IMR-90 (cell line): ENCODE results near the gene CFAP45. TPM values are rescaled to one million over a fixed set of nuclear protein-coding genes. Genes with fewer than 3 reads are reported as not detected.

Experiments used
- ATAC-seq: fragments of 200-7000 bp; cut with Tn5 transposase; 2 replicates; pipeline ENCODE4 v1.9.1; 2020; ENCODE audit warnings: low read depth, mild to moderate bottlenecking, moderate library complexity
- BruUV-seq: library from RNA; stranded (reverse); fragments of 400-500 nt; replicated peaks from 2 replicates; lab custom pipeline; 2021; lab: Mats Ljungman, UMichigan
- CTCF ChIA-PET: fragments of 300-600 bp; formaldehyde crosslinking; extraction: SDS; loops from one replicate; lab custom pipeline; 2021; ENCODE audit warnings: antibody characterized with exemption; lab: Yijun Ruan, JAX
- POLR2A ChIA-PET: fragments of 300-600 bp; sonication (Branson Sonifier 250); formaldehyde crosslinking; loops from one replicate; lab custom pipeline; 2022; ENCODE audit warnings: antibody characterized with exemption; ENCODE audit not compliant: unreplicated experiment; lab: Charles Lee
- DNase-seq: peaks from one replicate; pipeline ENCODE4 v3.0.0; 2013
- H2AFZ ChIP-seq: replicated peaks from 2 replicates; pipeline ENCODE3; 2013; ENCODE audit warnings: low read length, mild to moderate bottlenecking; ENCODE audit not compliant: poor library complexity
- H2AK5ac ChIP-seq: 2 replicates; pipeline ENCODE4 v1.6.1; 2013; ENCODE audit warnings: low read depth, low read length, inconsistent platforms
- H2AK9ac ChIP-seq: replicated peaks from 2 replicates; pipeline ENCODE3; 2013; ENCODE audit warnings: mild to moderate bottlenecking, low read depth, low read length, moderate library complexity; ENCODE audit not compliant: poor library complexity
- H2BK120ac ChIP-seq: 2 replicates; pipeline ENCODE4 v1.6.1; 2013; ENCODE audit warnings: low read depth, low read length, inconsistent platforms
- H2BK15ac ChIP-seq: 3 replicates; pipeline ENCODE4 v1.6.1; 2013; ENCODE audit warnings: low read depth, low read length, inconsistent platforms
- H2BK20ac ChIP-seq: 2 replicates; pipeline ENCODE4 v1.6.1; 2013; ENCODE audit warnings: low read depth, mild to moderate bottlenecking, inconsistent platforms, low read length, moderate library complexity
- H2BK5ac ChIP-seq: 2 replicates; pipeline ENCODE4 v1.6.1; 2013; ENCODE audit warnings: mild to moderate bottlenecking, low read depth, low read length, inconsistent platforms; ENCODE audit not compliant: poor library complexity, severe bottlenecking
- H3K14ac ChIP-seq: replicated peaks from 2 replicates; pipeline ENCODE4 v1.6.1; 2013; ENCODE audit warnings: low read depth, low read length, inconsistent platforms
- H3K18ac ChIP-seq: 2 replicates; pipeline ENCODE4 v1.6.1; 2013; ENCODE audit warnings: low read depth, low read length, control low read depth
- H3K23ac ChIP-seq: 2 replicates; pipeline ENCODE4 v1.6.1; 2013; ENCODE audit warnings: low read depth, low read length, inconsistent platforms
- H3K27ac ChIP-seq: 2 replicates; pipeline ENCODE4 v1.5.1; 2013; ENCODE audit warnings: mild to moderate bottlenecking, control low read depth, low read length; ENCODE audit not compliant: insufficient read depth
- H3K27me3 ChIP-seq: 2 replicates; pipeline ENCODE4 v1.6.1; 2013; ENCODE audit warnings: low read length; ENCODE audit not compliant: control insufficient read depth, insufficient read depth
- H3K36me3 ChIP-seq: 2 replicates; pipeline ENCODE4 v1.6.1; 2013; ENCODE audit warnings: low read length, mixed read lengths; ENCODE audit not compliant: control insufficient read depth, insufficient read depth
- H3K4ac ChIP-seq: 2 replicates; pipeline ENCODE4 v1.6.1; 2013; ENCODE audit warnings: low read depth, low read length, inconsistent platforms
- H3K4me1 ChIP-seq: 2 replicates; pipeline ENCODE4 v1.6.1; 2013; ENCODE audit warnings: low read length, mixed read lengths; ENCODE audit not compliant: control insufficient read depth, insufficient read depth
- H3K4me2 ChIP-seq: 2 replicates; pipeline ENCODE4 v1.6.1; 2013; ENCODE audit warnings: low read depth, mild to moderate bottlenecking, control low read depth, low read length, moderate library complexity
- H3K4me3 ChIP-seq: 2 replicates; pipeline ENCODE4 v1.5.1; 2013; ENCODE audit warnings: low read depth, mild to moderate bottlenecking, control low read depth, low read length, moderate library complexity; ENCODE audit not compliant: insufficient read depth
- H3K56ac ChIP-seq: 2 replicates; pipeline ENCODE4 v1.6.1; 2013; ENCODE audit warnings: low read length, inconsistent platforms; ENCODE audit not compliant: insufficient read depth; ENCODE audit errors: extremely low read depth
- H3K79me1 ChIP-seq, 2 experiments: 2 replicates each; pipeline ENCODE4 v1.6.1; 2013; ENCODE audit warnings: low read length in 2 of 2, inconsistent platforms in 1 of 2, low read depth in 1 of 2
- H3K9ac ChIP-seq: 2 replicates; pipeline ENCODE4 v1.6.1; 2013; ENCODE audit warnings: low read depth, low read length, control low read depth
- H3K9me1 ChIP-seq: 2 replicates; pipeline ENCODE4 v1.6.1; 2013; ENCODE audit warnings: low read length, inconsistent platforms; ENCODE audit not compliant: insufficient read depth
- H3K9me3 ChIP-seq: 2 replicates; pipeline ENCODE4 v1.6.1; 2013; ENCODE audit warnings: low read length; ENCODE audit not compliant: control insufficient read depth, insufficient read depth
- H4K20me1 ChIP-seq: 2 replicates; pipeline ENCODE4 v1.6.1; 2013; ENCODE audit warnings: low read length, inconsistent platforms; ENCODE audit not compliant: insufficient read depth
- H4K5ac ChIP-seq: 2 replicates; pipeline ENCODE4 v1.6.1; 2013; ENCODE audit warnings: mild to moderate bottlenecking, low read depth, low read length, control low read depth
- H4K8ac ChIP-seq, 2 experiments: 2 replicates each; pipeline ENCODE4 v1.6.1; 2013; ENCODE audit warnings: low read depth in 2 of 2, low read length in 2 of 2, control low read depth in 1 of 2, inconsistent platforms in 1 of 2
- H4K91ac ChIP-seq: 2 replicates; pipeline ENCODE4 v1.6.1; 2013; ENCODE audit warnings: low read depth, low read length, inconsistent platforms; ENCODE audit not compliant: insufficient read depth
- BHLHE40 ChIP-seq: fragments of 150-350 bp; IDR thresholded peaks from 2 replicates; pipeline ENCODE4 v1.6.1; 2016; ENCODE audit warnings: mild to moderate bottlenecking, low read depth, low read length
- CHD1 ChIP-seq: IDR thresholded peaks from 2 replicates; pipeline ENCODE4 v1.6.1; 2012; ENCODE audit warnings: low read depth, low read length, improper control_type of control experiment
- CTCF ChIP-seq: conservative IDR thresholded peaks from 2 replicates; pipeline ENCODE4 v1.5.1; 2012; ENCODE audit warnings: mild to moderate bottlenecking, low read depth, low read length, improper control_type of control experiment
- MAZ ChIP-seq: IDR thresholded peaks from 2 replicates; pipeline ENCODE4 v1.6.1; 2012; ENCODE audit warnings: low read depth, mild to moderate bottlenecking, low read length, improper control_type of control experiment, moderate library complexity, borderline replicate concordance
- WGBS, 2 experiments: methylation state at CpG; one replicate each; pipeline versions ENCODE4 v1.1.5 to v1.1.7; 2013; ENCODE audit warnings: missing lambda C conversion rate in 2 of 2; ENCODE audit not compliant: insufficient read length in 1 of 2; ENCODE audit errors: extremely low coverage in 2 of 2; 5-methylcytosine and 5-hydroxymethylcytosine counted together
- dilution Hi-C: fragments of 300-500 bp; cut with HindIII; formaldehyde crosslinking; loops from one replicate; pipeline ENCODE4 v1.14.3; 2018; ENCODE audit warnings: low sequenced_read_pairs; ENCODE audit not compliant: unreplicated experiment
- in situ Hi-C: fragments of 300-500 bp; cut with MboI; formaldehyde crosslinking; loops from 3 replicates; pipeline ENCODE4 v1.14.3; 2019; ENCODE audit warnings: low sequenced_read_pairs, inconsistent platforms, mixed read lengths
- intact Hi-C: fragments of 100-400 bp; cut with micrococcal nuclease; formaldehyde crosslinking; loops from 2 replicates; pipeline ENCODE4 v1.10.0; 2022
- polyA plus RNA-seq, 3 experiments: library from polyadenylated mRNA; depleted of rRNA; stranded (reverse); fragments of >200 nt; gene quantifications; 2 replicates each; pipeline ENCODE4 v1.2.3, GENCODE V29; 2012; ENCODE audit warnings: low replicate concordance in 1 of 3
- total RNA-seq: library from RNA; depleted of rRNA; stranded (reverse); fragments of >200 nt; gene quantifications from 2 replicates; pipeline ENCODE4 v1.2.3, GENCODE V29; 2012
- TF ChIP-seq, protein P1 (sequence below): fragments of 150-350 bp; IDR thresholded peaks from 2 replicates; pipeline ENCODE4 v1.6.1; 2016; ENCODE audit warnings: low read depth, mild to moderate bottlenecking, low read length, moderate library complexity, borderline replicate concordance

Gene CFAP45
- total and polyA plus RNA-seq, 2 of the 4 experiments (the other 2 are of a cell fraction) = 0.51 to 0.72 TPM

- Histone ChIP-seq H3K79me1 (peaks cover 0 to 4% of the 10 kb centered on the region in 2 experiments; a peak in 2 of 4 replicates), H4K20me1 (0 out of 2 replicates have a peak, but pooled peaks cover 3% of the 10 kb centered on the region), H3K23ac (no peak overlapping the region), H3K4me3 (no peak overlapping the region), H3K27me3 (no peaks in the 10 kb centered on the region), H4K5ac (no peak overlapping the region), H3K18ac (no peak overlapping the region), H3K14ac (no peak overlapping the region), H2BK15ac (no peak overlapping the region), H3K9ac (no peak overlapping the region), H2AFZ (no peak overlapping the region), H3K27ac (no peak overlapping the region), H4K91ac (no peak overlapping the region), H3K9me3 (no peaks in the 10 kb centered on the region), H3K4me1 (peaks cover 16% of the 10 kb centered on the region), H3K56ac (no peak overlapping the region), H2AK9ac (no peak overlapping the region), H2BK5ac (no peak overlapping the region), H2BK120ac (no peak overlapping the region), H3K4me2 (no peak overlapping the region), H2AK5ac (no peak overlapping the region), H2BK20ac (no peak overlapping the region), H3K36me3 (no peaks in the 10 kb centered on the region), H3K9me1 (peaks cover 4% of the 10 kb centered on the region), H3K4ac (no peak overlapping the region), H4K8ac (no peak overlapping the region)
- WGBS, 2 experiments = 100% methylated on average over 1 of the region's 5 CpGs; no CpG with 5 or more reads in 1 of the 2 experiments
- no peak for DNase-seq
- intact Hi-C loops = no loop called here
- in situ Hi-C loops = loop anchor here (5.0 to 25.0 kb wide), 2 partner anchors 96 to 681 kb away; partner anchors contain the start of gene ACKR1
- no peak for TF ChIP-seq MAZ
- TF ChIP-seq, protein P1, sequence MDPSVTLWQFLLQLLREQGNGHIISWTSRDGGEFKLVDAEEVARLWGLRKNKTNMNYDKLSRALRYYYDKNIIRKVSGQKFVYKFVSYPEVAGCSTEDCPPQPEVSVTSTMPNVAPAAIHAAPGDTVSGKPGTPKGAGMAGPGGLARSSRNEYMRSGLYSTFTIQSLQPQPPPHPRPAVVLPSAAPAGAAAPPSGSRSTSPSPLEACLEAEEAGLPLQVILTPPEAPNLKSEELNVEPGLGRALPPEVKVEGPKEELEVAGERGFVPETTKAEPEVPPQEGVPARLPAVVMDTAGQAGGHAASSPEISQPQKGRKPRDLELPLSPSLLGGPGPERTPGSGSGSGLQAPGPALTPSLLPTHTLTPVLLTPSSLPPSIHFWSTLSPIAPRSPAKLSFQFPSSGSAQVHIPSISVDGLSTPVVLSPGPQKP = no peak
- TF ChIP-seq CHD1 = no peak
- TF ChIP-seq BHLHE40 = no peak
- TF ChIP-seq CTCF = no peak
- ChIA-PET POLR2A (interaction anchor here (0.9 kb wide), 1 partner anchor 94 kb away, joined by 3 read pairs; no protein-coding TSS in a partner anchor), CTCF (interaction anchor here (0.9 to 9.2 kb wide), 6 partner anchors 39 to 760 kb away, joined by 3 to 150 read pairs (median 5); partner anchors contain the start of gene DUSP23)
- ATAC-seq = no peak
- dilution Hi-C loops = loop anchor here (25.0 kb wide), 1 partner anchor 106 kb away; the partner anchor contains the start of gene DUSP23
- BruUV-seq = no TSS peak
These were observed 7.0 kb downstream of the CFAP45 start for GRCh38 chr1:159892944-159893343.
